HG03342 (cell line): ENCODE measurements around the gene HOXA4.

ENCODE experiments used
- ATAC-seq: cut with Tn5 transposase; IDR thresholded peaks from one replicate; pipeline ENCODE4 v1.9.1; 2021; ENCODE audit warnings: mild to moderate bottlenecking, moderate library complexity; ENCODE audit not compliant: unreplicated experiment

HOXA4 gene

DNA sequence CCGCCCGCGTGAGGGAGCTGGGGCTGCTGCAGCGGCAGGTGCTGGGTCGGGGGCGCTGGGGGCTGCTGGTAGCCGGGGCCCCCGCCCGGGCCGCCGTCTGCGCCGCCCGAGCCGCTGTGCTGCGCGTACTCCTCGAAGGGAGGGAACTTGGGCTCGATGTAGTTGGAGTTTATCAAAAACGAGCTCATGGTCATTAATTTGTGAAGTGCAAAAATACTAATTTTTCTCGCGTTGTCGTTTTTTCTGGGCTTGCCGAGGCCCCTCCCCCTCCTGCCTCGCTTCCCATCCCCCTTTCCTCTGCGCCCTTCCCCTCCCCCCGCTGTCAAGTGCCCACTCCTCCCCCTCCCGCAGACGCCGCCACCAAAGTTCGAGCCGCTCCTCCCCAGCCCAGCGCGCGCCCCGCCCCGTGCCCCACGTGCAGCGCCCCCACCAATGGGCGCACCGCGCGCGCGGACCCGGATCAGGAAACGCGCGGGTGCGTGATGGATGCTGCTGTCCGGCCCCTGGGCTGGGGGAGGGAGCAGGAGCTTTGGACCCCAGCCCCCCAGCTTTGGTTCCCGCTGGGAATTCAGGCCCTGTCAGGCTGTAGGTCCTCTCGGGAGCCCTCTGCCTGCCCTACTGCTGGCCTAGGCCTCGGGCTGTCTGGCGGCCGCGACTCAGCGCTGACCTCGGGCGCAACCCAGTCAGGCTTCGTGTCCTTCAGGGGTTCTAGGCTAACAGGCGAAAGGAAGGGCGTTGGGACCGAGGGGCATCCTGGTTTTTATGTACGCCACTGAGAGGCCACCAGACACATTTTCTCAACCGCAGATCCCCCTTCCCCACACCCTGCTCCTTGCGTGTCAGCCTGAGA, at the start of gene HOXA4:
Gene HOXA4, minus strand, starts transcription at position 218 of the 850 bp plus-strand sequence. Its CDS starts 24 bp downstream, at position 194.
- ATAC-seq, result peak; percentile 84

DNA sequence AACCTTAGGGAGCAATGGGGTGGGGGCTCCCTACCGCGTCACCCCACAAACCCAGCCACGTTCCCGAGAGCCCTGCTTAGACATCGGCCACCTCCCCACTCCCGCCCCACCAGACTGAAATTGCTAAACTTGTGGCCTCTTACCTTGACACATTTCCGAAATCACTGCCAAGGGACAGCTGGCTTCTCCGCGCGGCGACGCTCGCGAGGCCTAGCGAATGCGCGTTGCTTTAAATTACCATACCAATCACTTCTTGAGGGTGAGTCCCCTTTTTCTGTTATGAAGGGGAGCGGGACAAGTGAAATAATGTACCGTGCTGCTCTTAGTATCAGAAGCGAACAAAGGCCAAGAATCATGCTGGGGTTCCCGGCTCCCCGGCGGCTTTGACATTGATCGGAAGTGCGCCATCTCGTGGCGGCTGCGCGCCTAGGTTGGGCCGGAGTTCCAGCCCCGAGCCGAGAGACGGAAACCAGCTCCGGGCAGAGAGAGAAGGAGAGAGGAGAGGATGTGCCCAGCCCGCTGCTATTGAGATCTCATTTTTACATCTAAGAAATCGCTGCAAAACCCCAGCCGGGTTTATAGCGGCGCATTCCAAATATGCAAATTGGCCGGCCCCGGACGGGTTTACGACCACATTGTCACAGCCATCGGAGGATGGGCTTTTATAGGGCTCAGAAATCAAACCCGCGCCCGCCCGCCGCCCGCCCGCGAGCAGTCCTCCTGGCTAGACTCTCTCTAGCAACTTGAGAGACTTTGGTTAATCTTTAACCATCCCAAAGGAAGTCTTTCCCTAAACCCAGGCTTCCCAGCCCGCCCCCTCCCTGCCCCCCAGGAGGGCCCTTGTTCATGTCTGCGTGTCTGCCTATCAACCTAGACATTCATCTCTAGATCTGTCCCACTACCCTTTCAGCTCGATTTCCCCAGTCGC, 49.2 kb upstream of the HOXA4 start:
- no peak for ATAC-seq

DNA sequence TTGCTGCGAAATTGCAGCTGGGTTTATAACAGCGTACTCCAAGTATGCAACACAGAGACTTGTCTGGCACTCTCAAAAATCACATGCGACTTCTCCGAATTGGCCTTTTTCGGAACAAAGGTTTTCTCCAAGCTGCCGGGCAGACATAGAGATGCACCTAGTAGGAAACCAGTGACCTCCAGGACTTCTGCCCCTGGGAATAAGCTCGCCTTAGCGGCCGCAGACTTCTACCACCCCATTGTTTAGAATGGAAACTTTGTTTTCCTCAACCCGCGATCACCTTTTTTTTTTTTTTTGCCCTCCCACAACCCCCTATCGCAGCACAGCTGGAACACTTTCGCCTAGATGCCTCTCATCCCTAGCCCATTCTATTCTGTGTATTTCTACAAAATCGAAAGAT, 48.5 kb upstream of the HOXA4 start:
- no peak for ATAC-seq

DNA sequence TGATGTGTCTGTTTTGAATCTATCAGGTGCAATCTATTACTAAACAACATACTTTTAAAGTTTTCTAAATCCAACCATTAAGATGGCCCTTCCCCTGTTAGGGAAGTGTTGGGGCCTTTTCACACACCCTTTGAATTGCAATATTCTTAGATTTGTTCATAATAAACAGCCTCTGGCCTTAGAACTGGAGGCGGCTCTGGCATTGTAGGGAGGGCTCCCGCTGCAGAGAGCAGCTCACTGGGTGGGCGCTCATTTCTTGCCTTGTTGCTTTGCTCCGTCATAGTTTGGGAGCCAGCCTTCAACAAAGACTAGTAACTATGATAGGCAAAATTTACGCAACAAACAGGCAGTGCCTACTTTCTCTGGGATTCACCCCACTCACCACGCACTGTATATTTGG, 47.8 kb upstream of the HOXA4 start:
- no peak for ATAC-seq

DNA sequence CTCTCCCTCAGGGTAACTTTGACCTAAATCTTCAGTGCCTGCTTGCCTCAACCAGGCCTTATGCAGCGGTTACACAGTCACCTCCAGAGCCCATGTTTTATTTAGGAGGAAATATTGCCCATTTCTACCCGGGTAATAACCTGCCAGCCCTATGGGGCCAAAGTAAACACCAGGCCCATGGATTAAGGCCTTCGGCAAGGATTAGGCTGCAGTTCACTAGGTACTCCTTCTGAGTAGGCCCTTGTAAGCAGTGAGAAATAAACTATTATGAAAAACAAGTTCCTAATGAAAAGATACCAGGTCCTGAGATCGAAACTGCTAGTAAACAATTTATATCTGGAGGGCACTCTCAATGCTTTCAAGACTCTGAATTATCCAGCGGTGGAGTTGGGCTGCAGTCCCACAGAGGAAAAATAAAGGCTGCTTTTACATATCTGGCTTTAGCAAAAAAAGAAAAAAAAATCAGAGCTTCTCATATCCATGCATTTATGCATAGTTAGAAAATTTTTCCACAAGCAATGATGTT, 47.3 kb upstream of the HOXA4 start:
- no peak for ATAC-seq

DNA sequence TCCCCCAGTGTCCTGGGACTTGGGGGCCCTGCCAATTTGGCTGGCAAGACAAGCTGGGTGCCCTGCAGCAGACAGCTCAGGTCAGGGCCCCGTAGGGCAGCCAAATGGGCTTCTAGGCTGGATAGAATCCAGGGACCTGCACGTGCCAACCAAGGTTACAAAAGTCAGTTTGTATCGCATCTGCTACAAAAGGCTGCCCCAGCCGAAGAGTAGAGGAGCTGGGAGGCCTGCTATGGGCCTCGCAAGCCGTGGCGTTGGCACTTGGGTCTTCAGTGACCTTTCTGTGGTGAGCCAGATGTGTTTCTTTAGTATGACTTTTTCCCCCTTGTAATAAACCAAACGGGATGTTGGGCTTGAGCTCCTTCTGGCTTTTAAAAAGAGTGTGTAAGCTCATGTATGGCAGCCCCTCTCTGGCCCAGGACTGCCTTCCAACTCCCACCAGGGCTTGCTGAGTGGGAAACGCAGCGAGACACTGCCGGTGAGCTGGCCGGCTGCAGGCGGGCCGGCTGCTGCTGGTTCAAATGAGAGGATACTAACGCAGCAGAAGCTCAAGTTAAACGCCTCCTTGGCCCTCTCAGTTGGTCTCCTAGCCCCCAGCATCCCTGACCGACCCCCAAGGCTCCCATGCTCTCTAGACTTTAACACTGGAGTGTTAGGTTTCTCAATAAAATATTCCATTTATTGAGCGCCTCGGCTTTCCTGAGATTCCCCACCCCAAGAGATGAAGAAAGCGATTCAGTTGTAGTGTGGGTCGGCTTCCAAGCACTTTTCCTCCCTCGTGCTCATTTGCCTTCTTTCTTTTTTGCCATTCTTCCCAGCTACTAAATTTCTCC, 46.6 kb upstream of the HOXA4 start:
- no peak for ATAC-seq

DNA sequence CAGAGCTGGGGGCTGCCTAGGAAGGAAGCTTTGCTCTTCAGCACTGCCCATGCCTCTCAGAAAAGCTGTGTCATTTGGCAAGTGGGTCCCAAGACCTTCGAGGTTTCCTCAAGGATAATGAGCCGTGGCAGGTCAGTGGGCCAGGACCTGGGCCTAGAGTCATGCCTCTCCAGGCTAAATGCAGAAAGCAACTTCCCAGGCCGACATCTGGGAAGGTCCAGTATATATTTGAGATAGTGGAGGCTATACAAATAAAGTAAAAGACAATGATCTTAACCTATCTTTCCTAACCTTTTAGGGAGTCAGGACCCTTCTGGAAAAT, 45.9 kb upstream of the HOXA4 start:
- no peak for ATAC-seq

DNA sequence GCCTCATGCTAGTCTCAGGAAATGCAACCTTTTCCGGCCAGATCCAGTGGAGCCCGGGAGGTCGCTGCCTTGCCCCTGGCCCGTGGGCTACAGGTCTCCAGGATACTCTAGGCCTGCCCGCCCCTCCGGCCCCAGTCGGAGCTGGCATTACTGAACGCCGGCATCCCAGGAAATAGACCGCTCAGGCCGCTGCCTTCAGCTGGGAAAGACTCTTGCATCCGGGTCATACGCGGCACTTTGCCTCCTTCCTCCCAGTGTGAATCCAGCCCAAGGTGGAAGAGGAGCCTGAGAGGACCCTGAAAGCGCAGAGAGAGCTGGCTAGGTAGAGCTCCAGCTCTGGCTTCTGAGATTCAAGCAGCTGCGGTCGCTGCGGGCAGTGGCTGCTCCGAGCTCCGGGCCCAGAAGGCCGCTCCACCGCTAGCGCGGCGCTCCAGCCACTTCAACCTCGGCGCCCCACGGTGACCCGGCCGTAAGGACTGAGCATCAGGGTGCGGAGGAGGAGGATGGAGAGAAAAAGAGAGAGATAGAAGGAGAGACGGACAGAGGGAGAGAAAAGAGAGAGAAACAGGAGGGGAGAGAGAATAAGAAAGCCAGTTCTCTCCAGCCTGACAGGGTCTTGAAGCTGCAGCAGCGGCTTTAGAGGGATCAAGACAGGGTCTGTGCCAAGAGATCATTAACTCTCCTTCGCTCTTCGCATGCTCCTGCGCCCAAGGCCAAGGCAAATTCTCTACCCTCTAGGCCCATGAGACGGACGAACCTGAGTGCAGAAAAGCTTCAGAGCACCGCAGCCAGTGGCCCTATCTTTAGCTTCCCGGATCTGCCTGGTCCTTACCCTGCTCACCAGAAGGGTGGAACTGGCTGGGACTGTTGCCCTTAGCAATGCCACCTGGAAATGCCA, 45.3 kb upstream of the HOXA4 start:
- ATAC-seq, result no peak

DNA sequence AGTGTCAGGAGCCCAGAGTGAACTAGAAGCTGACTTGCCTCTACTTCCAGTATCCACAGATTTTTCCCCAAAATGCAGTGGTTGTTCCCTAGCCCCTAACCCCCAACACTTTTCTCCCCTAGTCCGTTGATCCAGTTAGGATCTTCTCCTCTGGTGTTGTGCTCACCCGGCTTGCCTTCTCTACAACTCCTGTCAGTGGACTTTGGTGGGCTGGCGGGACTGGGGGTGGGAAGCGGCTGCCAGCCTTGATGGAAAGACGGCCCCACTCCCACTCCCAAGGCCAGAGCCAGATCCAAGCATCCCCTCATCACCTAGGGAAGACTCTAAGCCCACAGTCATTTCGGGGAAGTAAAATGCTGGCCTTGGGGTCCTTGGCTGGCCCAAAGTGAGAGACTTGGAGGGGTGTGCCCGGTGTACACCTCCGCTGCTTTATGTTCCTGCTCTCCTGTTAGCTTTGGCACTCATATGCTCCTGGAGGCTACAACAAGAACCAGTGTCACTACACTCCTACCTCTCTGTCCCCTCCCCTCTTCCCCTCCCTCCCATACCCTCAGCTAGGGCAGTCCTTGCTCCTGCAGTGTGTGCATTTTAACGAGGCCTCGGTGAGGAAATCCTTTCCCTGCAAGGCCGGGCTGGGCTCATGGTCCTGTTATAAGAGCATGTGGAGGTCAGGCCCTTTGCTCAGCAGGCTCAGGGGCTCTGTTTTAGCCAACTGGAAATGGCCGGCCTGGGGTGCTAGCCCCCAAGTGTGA, 44.5 kb upstream of the HOXA4 start:
- no peak for ATAC-seq

DNA sequence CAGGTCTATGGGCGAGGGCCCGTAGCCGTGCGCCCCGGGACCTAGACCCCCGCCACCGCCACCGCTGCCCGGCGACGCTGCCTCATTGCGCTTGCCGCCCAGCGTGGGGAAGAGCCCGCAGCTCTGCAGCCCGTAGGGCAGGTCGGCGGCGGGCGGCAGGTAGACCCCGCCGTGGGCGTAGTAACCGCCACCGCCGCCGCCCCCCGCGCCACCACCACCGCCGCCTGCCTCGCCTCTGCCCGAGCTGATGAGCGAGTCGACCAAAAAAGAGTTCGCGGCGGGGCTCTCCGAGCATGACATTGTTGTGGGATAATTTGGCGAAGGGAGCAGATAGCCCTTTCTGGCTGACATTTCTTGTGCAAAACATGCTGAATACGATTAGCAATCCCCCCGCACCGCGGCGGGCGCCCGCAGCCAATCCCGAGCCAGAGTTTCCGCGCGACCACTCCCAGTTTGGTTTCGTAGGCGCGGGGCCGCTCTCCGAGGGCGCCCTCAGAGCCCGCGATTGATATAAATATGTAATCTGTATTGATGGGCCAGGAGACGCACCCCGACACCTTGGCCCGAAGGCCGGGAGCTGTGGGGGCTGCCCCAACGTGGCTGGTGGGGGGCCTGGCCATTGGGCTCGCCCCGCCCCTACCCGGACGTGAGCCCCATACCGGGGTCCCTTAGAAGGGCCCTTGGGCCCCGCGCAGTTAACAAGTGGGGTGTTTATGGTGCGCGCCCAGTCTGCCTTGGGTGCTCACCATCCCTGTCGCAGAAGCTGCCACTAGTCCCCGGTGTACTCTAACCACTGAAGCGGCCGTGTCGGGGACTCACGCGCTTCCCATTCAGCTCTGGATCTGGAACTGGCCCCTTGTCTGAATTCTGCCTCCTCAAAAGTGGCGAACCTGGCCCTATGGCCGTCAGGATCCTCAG, 43.7 kb upstream of the HOXA4 start, which contains the start of gene HOXA10:
Gene HOXA10, minus strand, starts transcription at position 365 of the 918 bp plus-strand sequence. Its CDS starts 14 bp downstream, at position 351.
- ATAC-seq, result no peak

DNA sequence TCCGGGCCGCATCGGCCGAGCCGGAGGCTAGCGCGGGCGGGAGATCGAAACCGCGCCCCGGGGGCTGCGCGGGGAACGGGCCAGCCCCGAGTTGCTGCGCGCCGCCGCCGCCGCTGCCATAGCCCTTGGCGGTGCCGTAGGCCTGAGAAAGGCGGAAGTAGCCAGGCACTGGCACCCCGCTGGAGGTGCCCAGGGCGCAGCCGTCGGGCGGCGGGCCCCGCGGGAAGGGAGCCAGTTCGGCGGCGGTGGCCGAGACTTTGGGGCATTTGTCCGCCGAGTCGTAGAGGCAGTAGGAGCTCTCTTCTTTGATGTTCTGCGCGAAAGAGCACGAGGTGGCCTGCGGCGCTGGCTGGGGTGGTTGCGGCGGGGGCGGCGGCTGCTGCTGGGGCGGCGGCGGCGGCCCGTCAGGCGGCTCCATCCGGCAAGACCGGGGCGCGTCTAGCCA, 43.0 kb upstream of the HOXA4 start:
- ATAC-seq, result no peak

DNA sequence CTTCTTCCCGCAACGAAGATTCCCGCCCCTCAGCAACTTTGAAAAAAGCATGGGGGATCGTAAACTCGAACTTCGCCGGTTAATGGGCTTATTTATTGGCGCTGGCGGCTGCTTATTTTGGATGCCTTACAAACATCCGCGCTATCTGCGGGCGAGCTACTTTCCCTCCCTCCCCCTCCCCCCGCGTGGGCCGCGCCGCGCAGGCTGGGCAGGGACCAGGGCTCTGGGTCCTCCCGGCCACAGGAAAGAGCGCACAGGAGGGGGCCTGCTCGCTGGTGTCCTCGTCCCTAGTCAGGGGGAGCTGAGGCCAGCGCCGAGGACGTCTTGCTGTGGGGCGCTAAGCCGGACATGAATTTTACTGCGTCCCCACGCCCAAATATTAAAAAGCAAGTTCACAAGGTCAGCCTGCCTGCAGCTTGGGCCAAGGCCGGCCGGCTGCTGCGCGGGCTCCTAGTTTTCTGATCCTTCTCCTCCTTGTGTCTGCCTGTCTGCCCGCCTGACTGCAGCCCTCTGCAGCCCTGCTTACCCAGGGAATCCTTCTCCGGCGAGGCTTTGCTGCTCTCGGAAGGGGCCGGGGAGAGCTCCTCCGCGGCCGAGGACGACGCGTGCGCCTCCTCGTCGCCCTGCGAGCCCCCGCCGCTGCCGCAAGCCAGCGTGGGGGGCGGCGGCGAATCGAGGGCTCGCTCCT, 42.4 kb upstream of the HOXA4 start:
- no peak for ATAC-seq

DNA sequence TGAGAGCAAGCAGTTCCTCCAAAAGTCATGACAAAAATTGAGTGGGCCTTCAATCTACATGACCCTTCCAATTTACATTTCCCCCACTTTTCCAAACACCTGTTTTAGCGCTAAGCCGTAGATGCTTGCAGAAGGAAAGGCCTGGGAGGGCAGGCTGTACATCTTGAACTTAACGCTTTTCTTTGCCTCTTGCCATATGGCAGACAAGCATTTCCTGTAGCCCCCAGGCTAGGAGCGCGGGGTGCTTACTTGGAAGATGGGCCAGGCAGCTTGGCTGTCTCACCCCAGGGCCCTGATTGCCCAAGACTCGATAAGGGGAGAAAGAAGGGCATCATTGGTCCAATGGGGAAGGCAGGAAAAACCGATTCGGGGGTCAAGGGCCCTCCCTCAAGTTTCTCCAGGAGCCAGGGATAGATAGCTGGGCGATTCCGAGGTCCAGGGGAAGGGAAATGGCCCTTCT, 41.8 kb upstream of the HOXA4 start:
- ATAC-seq, result no peak

DNA sequence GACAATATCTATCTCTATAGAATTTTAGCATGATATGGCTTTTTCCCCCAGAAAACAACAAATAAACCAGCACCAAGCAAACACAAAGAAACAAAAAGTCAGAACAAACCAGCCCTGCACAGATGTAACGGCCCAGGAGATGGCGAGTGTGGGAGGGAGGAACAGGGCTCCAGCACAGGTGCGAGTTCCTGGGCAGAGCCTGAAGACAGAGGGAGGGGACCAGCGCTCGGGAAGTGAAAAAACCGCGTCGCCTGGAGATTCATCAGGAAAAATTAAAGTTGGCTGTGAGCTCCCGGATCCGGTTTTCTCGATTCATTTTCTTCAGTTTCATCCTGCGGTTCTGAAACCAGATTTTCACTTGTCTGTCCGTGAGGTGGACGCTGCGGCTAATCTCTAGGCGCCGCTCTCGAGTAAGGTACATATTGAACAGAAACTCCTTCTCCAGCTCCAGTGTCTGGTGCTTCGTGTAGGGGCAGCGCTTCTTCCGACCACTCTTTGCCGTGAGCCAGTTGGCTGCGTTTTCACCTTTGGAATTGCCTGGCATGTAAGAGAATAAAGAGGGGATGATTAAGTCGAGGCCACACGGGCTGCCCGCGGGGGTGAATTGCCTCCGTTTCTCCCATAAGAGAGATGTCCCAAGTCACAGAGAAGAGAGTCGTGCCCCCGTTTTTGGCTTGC, 41.2 kb upstream of the HOXA4 start:
- ATAC-seq, result no peak

DNA sequence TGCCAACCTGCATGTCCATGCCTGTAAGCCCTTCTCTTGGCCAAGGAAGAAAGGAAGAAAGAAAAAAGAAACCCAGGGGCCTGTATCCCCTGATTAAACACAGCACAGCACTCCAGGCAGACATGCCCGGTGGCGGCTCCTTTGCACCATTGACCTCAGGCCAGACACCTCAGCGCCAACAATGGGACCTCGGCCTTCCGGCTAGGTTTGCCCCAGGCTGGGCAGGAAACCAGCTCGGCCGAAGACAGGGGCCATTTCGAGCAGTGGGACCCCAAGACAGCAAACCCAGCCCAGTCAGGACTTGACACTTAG, 40.7 kb upstream of the HOXA4 start:
- ATAC-seq, result no peak

DNA sequence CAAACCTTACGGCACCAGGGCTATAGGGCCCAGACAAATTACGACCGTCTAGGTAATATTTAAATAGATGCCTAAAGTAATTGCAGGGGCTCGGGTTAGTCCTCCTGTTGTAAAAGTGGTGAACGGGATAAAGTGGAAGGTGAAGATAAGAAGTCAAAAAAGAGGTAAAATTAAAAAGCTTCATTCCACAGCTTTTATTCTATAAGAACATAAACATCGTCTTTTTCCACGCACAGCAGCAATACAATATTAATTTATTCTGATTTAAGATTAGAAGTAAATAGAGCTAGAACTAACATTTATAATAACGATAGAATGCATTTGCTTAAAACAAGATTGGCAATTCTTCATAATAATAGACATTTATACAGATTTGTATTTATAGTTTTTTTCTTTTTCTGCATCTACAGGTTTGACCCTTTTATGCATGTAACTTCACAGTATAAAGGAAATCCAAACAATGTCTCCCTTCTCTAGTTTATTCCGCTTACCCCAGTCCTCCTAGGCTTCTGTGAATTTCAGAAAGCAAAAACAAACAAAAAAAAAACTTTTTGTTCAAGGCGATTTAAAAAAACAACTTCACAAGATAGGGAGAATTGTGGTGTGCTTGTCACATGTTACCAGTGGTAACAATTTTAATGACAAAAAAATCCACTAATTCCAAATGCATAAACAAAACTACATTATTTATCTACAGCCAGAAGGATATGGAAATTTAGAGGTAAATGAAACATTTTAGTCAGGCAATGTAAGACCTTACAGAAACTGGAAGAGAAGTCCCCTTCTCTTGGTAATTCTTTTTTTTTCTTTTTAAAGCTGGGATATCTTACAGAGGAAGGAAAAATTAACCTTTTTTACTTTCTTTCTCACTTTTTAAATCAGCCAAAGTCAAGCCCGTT, 40.1 kb upstream of the HOXA4 start:
- ATAC-seq, result no peak
